Measurements from ENCODE around the gene DPY19L3.

The DPY19L3 gene

DNA sequence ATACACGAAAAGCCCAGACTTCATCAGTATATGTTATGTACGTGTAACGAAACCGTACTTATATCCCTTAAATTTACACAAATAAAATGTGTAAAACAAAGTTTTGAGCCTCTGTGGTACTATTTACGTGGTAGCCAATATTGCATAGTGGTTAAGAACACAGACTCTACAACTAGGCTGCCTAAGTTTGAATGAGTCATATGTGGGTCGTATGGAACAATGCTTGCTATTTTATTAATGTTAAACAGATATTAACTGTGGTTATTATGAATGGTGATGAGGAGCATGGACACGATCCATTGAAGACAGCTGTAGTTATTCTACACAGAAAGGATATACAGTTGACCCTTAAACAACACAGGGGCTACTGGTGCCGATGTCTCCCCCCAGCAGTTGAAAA is 42.5 kb downstream of the DPY19L3 start:
- H3K4me3 ChIP-seq (ENCODE audit: low read length): no peak overlapping the region
- H3K4me1 ChIP-seq (ENCODE audit: insufficient read depth, low read length): no peaks in the 10 kb centered on the region
- H3K27me3 ChIP-seq (ENCODE audit: insufficient read depth, low read length): no peaks in the 10 kb centered on the region
- H3K36me3 ChIP-seq (ENCODE audit: insufficient read depth, low read length): peaks cover 72% of the 10 kb centered on the region
- no peak overlapping the region for H3K9ac ChIP-seq (ENCODE audit: low read depth, low read length)
- H3K9me3 ChIP-seq (ENCODE audit: insufficient read depth, low read depth, low read length): no peaks in the 10 kb centered on the region
- WGBS: 93% methylated on average over 8 of the region's 8 CpGs
- H3K27ac ChIP-seq (ENCODE audit: low read depth, low read length): no peak overlapping the region

DNA sequence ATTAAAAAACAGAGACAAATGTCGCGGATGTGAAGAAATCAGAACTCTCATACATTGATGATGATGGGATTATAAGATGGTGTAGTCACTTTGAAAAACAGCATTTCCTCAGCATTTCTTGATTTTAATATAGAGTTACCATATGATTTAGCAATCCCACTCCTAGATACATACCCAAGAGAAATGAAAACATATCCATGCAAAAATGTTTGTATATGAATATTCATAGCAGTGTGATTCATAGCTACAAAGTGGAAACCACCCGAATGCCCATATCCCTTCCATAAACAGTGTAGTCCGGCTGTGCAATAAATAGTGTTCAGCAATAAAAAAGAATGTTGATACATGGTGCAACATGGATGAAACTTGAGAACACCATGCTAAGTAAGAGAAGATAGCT is 44.6 kb downstream of the DPY19L3 start:
- Histone ChIP-seq H3K36me3 (ENCODE audit: insufficient read depth, low read length) (peaks cover 80% of the 10 kb centered on the region), H3K9ac (ENCODE audit: low read depth, low read length) (no peak overlapping the region), H3K27ac (ENCODE audit: low read depth, low read length) (no peak overlapping the region), H3K9me3 (ENCODE audit: insufficient read depth, low read depth, low read length) (no peaks in the 10 kb centered on the region), H3K27me3 (ENCODE audit: insufficient read depth, low read length) (no peaks in the 10 kb centered on the region), H3K4me1 (ENCODE audit: insufficient read depth, low read length) (no peaks in the 10 kb centered on the region), H3K4me3 (ENCODE audit: low read length) (no peak overlapping the region)
- WGBS: 100% methylated on average over 2 of the region's 4 CpGs

DNA sequence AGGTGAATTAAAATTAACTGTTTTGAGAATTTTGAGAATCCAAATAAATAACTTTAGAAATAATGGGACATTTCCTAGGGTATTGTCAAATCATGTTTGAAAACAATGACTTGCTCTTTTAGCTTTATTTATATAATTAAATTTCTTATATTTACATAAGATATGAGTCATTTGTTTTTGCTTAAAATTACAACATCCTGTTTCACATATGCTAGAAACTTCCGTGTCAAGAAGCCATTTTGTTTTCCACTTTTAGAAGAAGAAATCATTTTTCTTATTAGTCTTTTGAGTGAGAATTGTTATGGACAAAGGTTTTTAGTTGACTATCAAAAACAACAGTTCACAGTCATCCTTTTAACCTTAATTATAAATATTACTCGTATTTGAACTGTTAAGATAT is 48.2 kb downstream of the DPY19L3 start:
- no peak overlapping the region for H3K27ac ChIP-seq (ENCODE audit: low read depth, low read length)
- no CpG with 5 or more reads among the region's 2 CpGs for WGBS

DNA sequence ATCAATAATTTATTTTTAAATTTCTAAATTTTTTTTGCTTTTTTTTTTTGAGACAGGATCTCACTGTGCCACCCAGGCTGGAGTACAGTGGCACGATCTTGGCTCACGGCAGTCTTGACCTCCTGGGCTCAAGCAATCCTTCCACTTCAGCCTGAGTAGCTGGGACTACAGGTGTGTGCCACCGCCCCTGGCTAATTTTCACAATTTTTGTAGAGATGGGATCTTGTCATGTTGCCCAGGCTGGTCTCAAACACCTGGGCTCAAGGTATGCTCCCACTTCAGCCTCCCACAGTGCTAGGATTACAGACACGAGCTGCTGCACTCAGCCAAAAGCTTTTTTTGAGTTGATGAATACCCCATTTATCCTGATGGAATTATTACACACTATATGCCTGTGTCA is 50.8 kb downstream of the DPY19L3 start:
- 95% methylated on average over 4 of the region's 4 CpGs for WGBS
- H3K27ac ChIP-seq (ENCODE audit: low read depth, low read length): no peak overlapping the region
- H3K36me3 ChIP-seq (ENCODE audit: insufficient read depth, low read length): peaks cover 87% of the 10 kb centered on the region

More for the DNA sequence above, 48.2 kb downstream of the DPY19L3 start:
- H3K27me3 ChIP-seq (ENCODE audit: insufficient read depth, low read length): no peaks in the 10 kb centered on the region
- H3K4me1 ChIP-seq (ENCODE audit: insufficient read depth, low read length): no peaks in the 10 kb centered on the region
- no peak overlapping the region for H3K4me3 ChIP-seq (ENCODE audit: low read length)
- peaks cover 91% of the 10 kb centered on the region for H3K36me3 ChIP-seq (ENCODE audit: insufficient read depth, low read length)
- H3K9ac ChIP-seq (ENCODE audit: low read depth, low read length): no peak overlapping the region
- no peaks in the 10 kb centered on the region for H3K9me3 ChIP-seq (ENCODE audit: insufficient read depth, low read depth, low read length)

DNA sequence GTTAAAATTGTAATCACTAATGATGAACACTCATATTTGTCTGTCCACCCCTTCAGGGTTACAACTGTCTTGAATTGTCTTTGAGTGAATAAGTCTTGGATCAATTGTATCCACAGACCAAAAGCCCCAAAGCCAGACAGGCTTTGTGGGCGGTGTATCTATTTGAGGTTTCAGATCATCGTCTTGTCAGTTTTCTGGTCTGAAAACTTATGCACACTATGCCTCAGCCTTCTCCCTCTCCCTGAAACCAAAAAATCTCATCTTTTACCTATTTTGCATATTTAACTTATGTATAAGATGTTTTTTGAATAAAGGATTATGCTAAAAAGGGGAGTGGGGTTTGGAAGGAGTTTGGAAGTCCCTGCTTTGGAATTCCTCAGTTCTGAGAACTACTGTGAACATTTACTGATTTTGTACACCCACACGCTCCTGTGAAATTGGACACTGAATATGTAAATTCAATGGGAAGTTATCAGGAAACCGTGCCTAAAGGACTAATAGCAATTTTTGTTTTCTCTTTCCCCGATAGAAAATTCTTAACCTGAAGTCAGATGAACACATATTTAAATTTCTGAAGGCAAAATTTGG is 52.1 kb downstream of the DPY19L3 start:
- Histone ChIP-seq H3K9ac (ENCODE audit: low read depth, low read length) (no peak overlapping the region), H3K36me3 (ENCODE audit: insufficient read depth, low read length) (peaks cover 92% of the 10 kb centered on the region), H3K4me1 (ENCODE audit: insufficient read depth, low read length) (no peaks in the 10 kb centered on the region), H3K4me3 (ENCODE audit: low read length) (no peak overlapping the region), H3K9me3 (ENCODE audit: insufficient read depth, low read depth, low read length) (no peaks in the 10 kb centered on the region), H3K27me3 (ENCODE audit: insufficient read depth, low read length) (no peaks in the 10 kb centered on the region), H3K27ac (ENCODE audit: low read depth, low read length) (no peak overlapping the region)
- WGBS: over 99% methylated on average over 5 of the region's 5 CpGs

More for the DNA sequence above, 50.8 kb downstream of the DPY19L3 start:
- H3K4me1 ChIP-seq (ENCODE audit: insufficient read depth, low read length): no peaks in the 10 kb centered on the region
- no peaks in the 10 kb centered on the region for H3K27me3 ChIP-seq (ENCODE audit: insufficient read depth, low read length)
- H3K4me3 ChIP-seq (ENCODE audit: low read length): no peak overlapping the region
- H3K9me3 ChIP-seq (ENCODE audit: insufficient read depth, low read depth, low read length): no peaks in the 10 kb centered on the region
- H3K9ac ChIP-seq (ENCODE audit: low read depth, low read length): no peak overlapping the region

DNA sequence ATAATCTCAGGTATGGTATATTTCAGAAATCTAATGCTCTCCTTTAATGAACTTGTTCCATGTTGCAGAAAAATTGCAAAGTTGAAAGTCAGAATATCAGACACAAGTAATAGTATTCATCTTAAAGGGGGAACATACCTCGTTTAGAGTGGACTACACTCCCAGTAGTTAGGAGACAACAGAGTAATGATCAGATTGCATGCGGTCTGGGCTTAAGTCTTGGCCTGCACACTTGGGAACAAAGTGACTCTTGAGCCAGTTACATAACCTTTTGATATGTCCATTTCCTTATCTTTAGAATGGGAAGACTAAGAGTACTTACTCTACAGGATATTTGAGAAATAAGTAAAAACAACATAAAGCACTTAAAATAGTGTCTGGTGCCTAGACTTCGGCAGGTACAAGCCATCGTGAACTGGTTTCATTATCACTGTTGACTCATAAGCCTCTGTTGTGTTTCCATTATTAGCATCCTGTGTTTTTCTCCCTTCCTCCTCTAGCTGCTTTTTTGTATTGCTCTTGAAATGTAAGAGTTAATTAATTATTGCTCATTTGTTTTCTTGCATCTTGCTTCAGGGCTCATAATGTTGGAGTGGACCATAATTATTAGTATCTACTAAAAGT is 53.0 kb downstream of the DPY19L3 start:
- 91% methylated on average over 4 of the region's 4 CpGs for WGBS
- Histone ChIP-seq H3K27ac (ENCODE audit: low read depth, low read length) (no peak overlapping the region), H3K9me3 (ENCODE audit: insufficient read depth, low read depth, low read length) (no peaks in the 10 kb centered on the region), H3K36me3 (ENCODE audit: insufficient read depth, low read length) (peaks cover 92% of the 10 kb centered on the region), H3K4me3 (ENCODE audit: low read length) (no peak overlapping the region), H3K27me3 (ENCODE audit: insufficient read depth, low read length) (no peaks in the 10 kb centered on the region), H3K4me1 (ENCODE audit: insufficient read depth, low read length) (no peaks in the 10 kb centered on the region), H3K9ac (ENCODE audit: low read depth, low read length) (no peak overlapping the region)

DNA sequence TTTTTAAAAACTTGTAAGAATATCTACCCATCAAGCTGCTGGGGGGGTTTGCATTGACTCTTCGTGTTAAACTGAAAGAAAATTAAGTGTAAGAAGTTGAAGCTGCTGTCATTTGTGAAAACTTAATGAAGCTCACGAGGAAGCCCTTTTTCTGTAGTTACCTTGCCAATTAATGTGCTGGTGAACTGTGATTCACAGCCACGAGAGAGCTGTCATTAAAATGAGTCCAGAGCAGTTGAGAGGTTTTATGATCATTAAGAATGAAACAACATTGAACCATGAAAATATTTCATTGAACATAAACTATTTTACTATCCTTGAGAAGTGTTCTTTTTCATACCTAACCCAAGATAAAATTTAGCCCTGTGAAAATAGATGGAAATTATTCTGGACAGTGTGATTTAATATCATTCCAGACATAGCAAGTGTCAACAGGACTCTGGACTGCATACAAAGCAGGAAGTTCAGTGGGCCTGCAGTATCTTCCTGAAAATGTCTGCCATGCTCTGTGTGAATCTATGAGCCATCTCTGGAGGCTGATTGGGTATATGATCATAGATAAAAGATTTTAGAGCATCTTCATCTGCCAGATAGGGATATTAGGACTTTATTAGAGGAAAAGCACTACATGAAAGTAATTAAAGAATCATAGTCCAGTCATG is 53.8 kb downstream of the DPY19L3 start:
- Histone ChIP-seq H3K9ac (ENCODE audit: low read depth, low read length) (no peak overlapping the region), H3K9me3 (ENCODE audit: insufficient read depth, low read depth, low read length) (no peaks in the 10 kb centered on the region), H3K4me1 (ENCODE audit: insufficient read depth, low read length) (no peaks in the 10 kb centered on the region), H3K27me3 (ENCODE audit: insufficient read depth, low read length) (no peaks in the 10 kb centered on the region), H3K4me3 (ENCODE audit: low read length) (no peak overlapping the region), H3K36me3 (ENCODE audit: insufficient read depth, low read length) (peaks cover 91% of the 10 kb centered on the region), H3K27ac (ENCODE audit: low read depth, low read length) (no peak overlapping the region)
- 94% methylated on average over 3 of the region's 3 CpGs for WGBS

DNA sequence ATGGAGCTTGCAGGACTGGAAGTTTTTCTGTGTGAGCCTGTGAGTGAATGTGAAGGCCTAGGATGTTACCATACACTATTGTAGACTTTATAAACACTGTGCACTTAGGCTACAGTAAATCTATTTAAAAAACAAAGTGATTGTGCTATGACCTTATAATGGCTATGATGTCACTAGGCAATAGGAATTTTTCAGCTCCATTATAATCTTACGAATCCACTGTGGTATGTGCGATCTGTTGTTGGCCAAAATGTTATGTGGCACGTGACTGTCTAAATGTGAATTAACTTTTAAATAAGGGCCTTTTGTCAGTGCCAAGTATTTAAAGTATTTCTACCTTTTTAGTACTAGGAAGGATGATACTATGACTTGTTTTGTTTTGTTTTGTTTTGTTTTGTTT is 54.9 kb downstream of the DPY19L3 start:
- H3K27me3 ChIP-seq (ENCODE audit: insufficient read depth, low read length): no peaks in the 10 kb centered on the region
- no peak overlapping the region for H3K4me3 ChIP-seq (ENCODE audit: low read length)
- no peaks in the 10 kb centered on the region for H3K4me1 ChIP-seq (ENCODE audit: insufficient read depth, low read length)
- H3K27ac ChIP-seq (ENCODE audit: low read depth, low read length): no peak overlapping the region
- no peaks in the 10 kb centered on the region for H3K9me3 ChIP-seq (ENCODE audit: insufficient read depth, low read depth, low read length)
- WGBS: 93% methylated on average over 3 of the region's 3 CpGs
- no peak overlapping the region for H3K9ac ChIP-seq (ENCODE audit: low read depth, low read length)
- peaks cover 91% of the 10 kb centered on the region for H3K36me3 ChIP-seq (ENCODE audit: insufficient read depth, low read length)

DNA sequence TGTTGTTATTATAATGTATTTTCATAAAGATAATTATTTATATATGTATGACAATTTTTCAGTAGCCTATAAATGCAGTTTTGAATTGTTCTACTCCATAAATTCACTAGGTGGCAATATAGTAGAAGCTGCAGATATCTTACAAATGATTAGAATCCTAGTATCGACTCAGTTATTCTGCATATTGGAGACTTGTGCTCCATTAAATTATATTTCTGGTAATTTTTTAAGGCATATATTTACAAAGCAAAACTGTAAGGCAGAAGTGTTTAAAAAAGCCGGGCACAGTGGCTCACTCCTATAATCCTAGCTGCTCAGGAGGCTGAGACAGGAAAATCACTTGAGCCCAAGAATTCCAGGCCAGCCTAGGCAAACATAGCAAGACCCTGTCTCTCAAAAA is 58.7 kb downstream of the DPY19L3 start:
- H3K27me3 ChIP-seq (ENCODE audit: insufficient read depth, low read length): no peaks in the 10 kb centered on the region
- H3K27ac ChIP-seq (ENCODE audit: low read depth, low read length): no peak overlapping the region
- H3K9ac ChIP-seq (ENCODE audit: low read depth, low read length): no peak overlapping the region
- no peaks in the 10 kb centered on the region for H3K9me3 ChIP-seq (ENCODE audit: insufficient read depth, low read depth, low read length)
- WGBS: 98% methylated on average over 2 of the region's 2 CpGs
- peaks cover 87% of the 10 kb centered on the region for H3K36me3 ChIP-seq (ENCODE audit: insufficient read depth, low read length)
- no peaks in the 10 kb centered on the region for H3K4me1 ChIP-seq (ENCODE audit: insufficient read depth, low read length)
- no peak overlapping the region for H3K4me3 ChIP-seq (ENCODE audit: low read length)

DNA sequence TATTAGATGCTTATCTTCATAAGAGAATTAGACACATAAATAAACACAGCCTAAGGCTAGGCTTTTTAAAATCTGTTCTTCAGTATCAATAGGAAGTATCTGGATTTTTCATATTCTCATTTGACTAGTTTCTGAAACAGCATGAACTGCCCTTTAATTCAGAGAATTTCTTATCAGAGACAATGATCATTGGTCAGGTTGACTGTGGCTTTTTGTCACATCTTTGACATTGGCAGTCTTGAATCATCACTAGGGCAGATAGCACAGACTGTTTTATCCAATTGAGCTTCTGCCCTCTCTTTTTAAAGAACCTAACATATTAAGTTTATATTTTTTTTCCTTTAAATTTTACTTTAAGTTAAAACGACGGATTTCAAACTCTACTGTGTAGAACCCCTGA is 59.6 kb downstream of the DPY19L3 start:
- Histone ChIP-seq H3K27me3 (ENCODE audit: insufficient read depth, low read length) (no peaks in the 10 kb centered on the region), H3K9me3 (ENCODE audit: insufficient read depth, low read depth, low read length) (no peaks in the 10 kb centered on the region), H3K4me3 (ENCODE audit: low read length) (no peak overlapping the region), H3K4me1 (ENCODE audit: insufficient read depth, low read length) (no peaks in the 10 kb centered on the region), H3K27ac (ENCODE audit: low read depth, low read length) (no peak overlapping the region), H3K9ac (ENCODE audit: low read depth, low read length) (no peak overlapping the region), H3K36me3 (ENCODE audit: insufficient read depth, low read length) (peaks cover 85% of the 10 kb centered on the region)
- 100% methylated on average over 2 of the region's 2 CpGs for WGBS

DNA sequence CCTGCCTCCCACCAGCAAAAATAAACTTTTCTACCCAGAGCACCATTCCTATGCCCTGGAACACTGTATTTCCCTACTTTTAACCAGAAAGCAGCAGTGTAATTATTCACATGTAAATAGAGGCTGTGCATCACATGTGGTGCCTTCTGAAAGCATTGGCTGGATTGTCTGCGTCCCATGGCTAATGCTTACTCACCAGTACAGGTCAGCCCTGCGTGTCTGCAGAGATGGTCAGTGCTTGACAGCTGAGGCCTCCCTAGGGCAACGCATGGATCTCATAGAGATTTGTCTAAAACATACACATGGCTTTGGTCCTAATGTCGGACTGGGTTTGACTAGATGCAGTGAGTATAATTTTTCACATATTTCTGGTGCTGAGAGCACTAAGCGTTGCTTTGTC is 64.2 kb downstream of the DPY19L3 start:
- Histone ChIP-seq H3K27ac (ENCODE audit: low read depth, low read length) (no peak overlapping the region), H3K9ac (ENCODE audit: low read depth, low read length) (no peak overlapping the region), H3K27me3 (ENCODE audit: insufficient read depth, low read length) (no peaks in the 10 kb centered on the region), H3K4me1 (ENCODE audit: insufficient read depth, low read length) (no peaks in the 10 kb centered on the region), H3K4me3 (ENCODE audit: low read length) (no peak overlapping the region), H3K36me3 (ENCODE audit: insufficient read depth, low read length) (peaks cover 82% of the 10 kb centered on the region), H3K9me3 (ENCODE audit: insufficient read depth, low read depth, low read length) (no peaks in the 10 kb centered on the region)
- WGBS: 94% methylated on average over 5 of the region's 5 CpGs

All from HUES64 (cell line).